Fibroblast of the aortic adventitia (primary cell): ENCODE results near the gene PRAME. TPM values are rescaled to one million over a fixed set of nuclear protein-coding genes. Genes with fewer than 3 reads are reported as not detected.

Experiments
- DNase-seq: peaks from one replicate; pipeline ENCODE4 v3.0.0-alpha.2; 2010; ENCODE audit warnings: low read depth
- H3K4me3 ChIP-seq: 2 replicates; pipeline ENCODE4 v1.5.1; 2011; ENCODE audit warnings: low read depth, mild to moderate bottlenecking, control low read depth, low read length, moderate library complexity
- CTCF ChIP-seq: IDR thresholded peaks from 2 replicates; pipeline ENCODE4 v1.5.1; 2011; ENCODE audit warnings: mild to moderate bottlenecking, low read length, control low read depth, inconsistent platforms; ENCODE audit not compliant: insufficient read depth
- total RNA-seq: library from RNA; depleted of rRNA; stranded (reverse); fragments of >200 nt; gene quantifications from 2 replicates; pipeline ENCODE4 v1.2.3, GENCODE V29; 2012; ENCODE audit warnings: low replicate concordance

PRAME gene
- total RNA-seq, 1 donor, result 0.54 TPM

GRCh38 chr22:22598144-22598543 is 39.1 kb upstream of the PRAME start:
- H3K4me3 ChIP-seq, result no peak overlapping the region
- TF ChIP-seq CTCF, result no peak
- no peak for DNase-seq

GRCh38 chr22:22595001-22595835 is 36.2 kb upstream of the PRAME start:
- H3K4me3 ChIP-seq, result no peak overlapping the region
- TF ChIP-seq CTCF, result no peak
- no peak for DNase-seq

GRCh38 chr22:22593964-22594656 is 35.0 kb upstream of the PRAME start:
- peak; percentile 71 for TF ChIP-seq CTCF
- no peak overlapping the region for H3K4me3 ChIP-seq
- DNase-seq, result peak; percentile 59

GRCh38 chr22:22593250-22593649 is 34.2 kb upstream of the PRAME start:
- TF ChIP-seq CTCF, result no peak
- no peak for DNase-seq
- no peak overlapping the region for H3K4me3 ChIP-seq

- DNase-seq, result no peak
- peak; percentile 31 for TF ChIP-seq CTCF
- no peak overlapping the region for H3K4me3 ChIP-seq
These were observed 32.6 kb upstream of the PRAME start for GRCh38 chr22:22591348-22592299.

GRCh38 chr22:22590136-22590891 is 31.2 kb upstream of the PRAME start:
- DNase-seq, result no peak
- no peak overlapping the region for H3K4me3 ChIP-seq
- no peak for TF ChIP-seq CTCF
